Neural crest cell (in vitro differentiated cells): ENCODE results near the gene CXCL11. TPM values are rescaled to one million over a fixed set of nuclear protein-coding genes. Genes with fewer than 3 reads are reported as not detected.
"Not testable (repeated sequence)": the region's sequence is repeated elsewhere in the genome, so short reads cannot be mapped to it uniquely, and the experiment has no call there.

ENCODE experiments used
- DNase-seq: peaks from one replicate; pipeline ENCODE4 v3.0.0; 2021; ENCODE audit warnings: low read depth, mixed read lengths, low spot score
- H3K27ac Mint-ChIP-seq: one replicate; pipeline ENCODE4 v1.8.0; 2021; ENCODE audit warnings: mild to moderate bottlenecking, mixed read lengths; ENCODE audit not compliant: unreplicated experiment
- H3K27me3 Mint-ChIP-seq: 2 replicates; pipeline ENCODE4 v1.8.0; 2021; ENCODE audit warnings: low read depth, mild to moderate bottlenecking, mixed read lengths
- H3K36me3 Mint-ChIP-seq: 2 replicates; pipeline ENCODE4 v1.8.0; 2021; ENCODE audit warnings: low read depth, mild to moderate bottlenecking, mixed read lengths
- H3K4me1 Mint-ChIP-seq: 2 replicates; pipeline ENCODE4 v1.8.0; 2021; ENCODE audit warnings: mixed read lengths
- H3K4me3 Mint-ChIP-seq: one replicate; pipeline ENCODE4 v1.8.0; 2021; ENCODE audit warnings: mild to moderate bottlenecking, mixed read lengths
- H3K9me3 Mint-ChIP-seq: 2 replicates; pipeline ENCODE4 v1.8.0; 2021; ENCODE audit warnings: mixed read lengths
- total RNA-seq: library from RNA; stranded (reverse); gene quantifications from 2 replicates; pipeline ENCODE4 v1.2.1, GENCODE V29; 2021
- TF ChIP-seq, protein P1 (sequence below): fragments of 200-600 bp; sonication (generic); conservative IDR thresholded peaks from 2 replicates; pipeline ENCODE4 v1.5.0; 2021; ENCODE audit warnings: antibody characterized with exemption, mild to moderate bottlenecking

Gene CXCL11
- total RNA-seq, 1 donor from 2014 or later, result not detected

GRCh38 chr4:76055421-76055820, 19.6 kb upstream of the CXCL11 start:
- H3K4me1 Mint-ChIP-seq, result peaks cover 15% of the 10 kb centered on the region
- no peaks in the 10 kb centered on the region for H3K27me3 Mint-ChIP-seq
- TF ChIP-seq, protein P1, sequence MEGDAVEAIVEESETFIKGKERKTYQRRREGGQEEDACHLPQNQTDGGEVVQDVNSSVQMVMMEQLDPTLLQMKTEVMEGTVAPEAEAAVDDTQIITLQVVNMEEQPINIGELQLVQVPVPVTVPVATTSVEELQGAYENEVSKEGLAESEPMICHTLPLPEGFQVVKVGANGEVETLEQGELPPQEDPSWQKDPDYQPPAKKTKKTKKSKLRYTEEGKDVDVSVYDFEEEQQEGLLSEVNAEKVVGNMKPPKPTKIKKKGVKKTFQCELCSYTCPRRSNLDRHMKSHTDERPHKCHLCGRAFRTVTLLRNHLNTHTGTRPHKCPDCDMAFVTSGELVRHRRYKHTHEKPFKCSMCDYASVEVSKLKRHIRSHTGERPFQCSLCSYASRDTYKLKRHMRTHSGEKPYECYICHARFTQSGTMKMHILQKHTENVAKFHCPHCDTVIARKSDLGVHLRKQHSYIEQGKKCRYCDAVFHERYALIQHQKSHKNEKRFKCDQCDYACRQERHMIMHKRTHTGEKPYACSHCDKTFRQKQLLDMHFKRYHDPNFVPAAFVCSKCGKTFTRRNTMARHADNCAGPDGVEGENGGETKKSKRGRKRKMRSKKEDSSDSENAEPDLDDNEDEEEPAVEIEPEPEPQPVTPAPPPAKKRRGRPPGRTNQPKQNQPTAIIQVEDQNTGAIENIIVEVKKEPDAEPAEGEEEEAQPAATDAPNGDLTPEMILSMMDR, result no peak
- no peaks in the 10 kb centered on the region for H3K9me3 Mint-ChIP-seq
- no peak for DNase-seq
- no peak overlapping the region for H3K4me3 Mint-ChIP-seq
- H3K36me3 Mint-ChIP-seq, result no peaks in the 10 kb centered on the region
- H3K27ac Mint-ChIP-seq, result no peak overlapping the region

GRCh38 chr4:76055016-76055415, 19.1 kb upstream of the CXCL11 start:
- H3K27me3 Mint-ChIP-seq, result no peaks in the 10 kb centered on the region
- TF ChIP-seq, protein P1, result no peak
- peaks cover 15% of the 10 kb centered on the region for H3K4me1 Mint-ChIP-seq
- no peaks in the 10 kb centered on the region for H3K36me3 Mint-ChIP-seq
- H3K27ac Mint-ChIP-seq, result no peak overlapping the region
- no peaks in the 10 kb centered on the region for H3K9me3 Mint-ChIP-seq
- DNase-seq, result no peak
- no peak overlapping the region for H3K4me3 Mint-ChIP-seq

- Mint-ChIP-seq H3K4me1 (peaks cover 15% of the 10 kb centered on the region), H3K9me3 (no peaks in the 10 kb centered on the region), H3K27me3 (no peaks in the 10 kb centered on the region), H3K4me3 (no peak overlapping the region), H3K36me3 (no peaks in the 10 kb centered on the region), H3K27ac (no peak overlapping the region)
- TF ChIP-seq, protein P1, result no peak
- DNase-seq, result no peak
Measured at GRCh38 chr4:76053730-76054129, 17.9 kb upstream of the CXCL11 start.

DNA sequence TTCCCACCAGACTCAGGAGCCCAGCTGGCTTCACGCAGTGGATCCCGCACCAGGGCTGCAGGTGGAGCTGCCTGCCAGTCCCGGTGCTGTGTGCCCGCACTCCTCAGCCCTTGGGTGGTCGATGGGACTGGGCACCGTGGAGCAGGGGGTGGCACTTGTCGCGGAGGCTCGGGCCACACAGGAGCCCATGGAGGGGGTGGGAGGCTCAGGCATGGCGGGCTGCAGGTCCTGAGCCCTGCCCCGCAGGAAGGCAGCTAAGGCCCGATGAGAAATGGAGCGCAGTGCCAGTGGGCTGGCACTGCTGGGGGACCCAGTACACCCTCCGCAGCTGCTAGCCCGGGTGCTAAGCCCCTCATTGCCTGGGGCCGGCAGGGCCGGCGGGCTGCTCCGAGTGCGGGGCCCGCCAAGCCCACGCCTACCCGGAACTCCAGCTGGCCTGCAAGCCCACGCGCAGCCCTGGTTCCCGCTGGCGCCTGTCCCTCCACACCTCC, 14.7 kb upstream of the CXCL11 start:
- not testable (repeated sequence) for H3K27ac Mint-ChIP-seq, H3K9me3 Mint-ChIP-seq, H3K27me3 Mint-ChIP-seq, H3K36me3 Mint-ChIP-seq, H3K4me3 Mint-ChIP-seq, DNase-seq
- peaks cover 13% of the 10 kb centered on the region for H3K4me1 Mint-ChIP-seq

DNA sequence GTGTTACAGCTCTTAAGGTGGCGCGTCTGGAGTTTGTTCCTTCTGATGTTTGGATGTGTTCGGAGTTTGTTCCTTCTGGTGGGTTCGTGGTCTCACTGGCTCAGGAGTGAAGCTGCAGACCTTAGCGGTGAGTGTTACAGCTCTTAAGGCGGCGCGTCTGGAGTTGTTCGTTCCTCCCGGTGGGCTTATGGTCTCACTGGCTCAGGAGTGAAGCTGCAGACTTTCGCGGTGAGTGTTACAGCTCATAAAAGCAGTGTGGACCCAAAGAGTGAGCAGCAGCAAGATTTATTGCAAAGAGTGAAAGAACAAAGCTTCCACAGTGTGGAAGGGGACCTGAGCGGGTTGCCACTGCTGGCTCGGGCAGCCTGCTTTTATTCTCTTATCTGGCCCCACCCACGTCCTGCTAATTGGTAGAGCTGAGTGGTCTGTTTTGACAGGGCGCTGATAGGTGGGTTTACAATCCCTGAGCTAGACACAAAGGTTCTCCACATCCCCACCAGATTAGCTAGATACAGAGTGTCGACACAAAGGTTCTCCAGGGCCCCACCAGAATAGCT, 14.1 kb upstream of the CXCL11 start:
- DNase-seq, H3K36me3 Mint-ChIP-seq, H3K4me3 Mint-ChIP-seq, H3K27me3 Mint-ChIP-seq, H3K27ac Mint-ChIP-seq, H3K4me1 Mint-ChIP-seq, H3K9me3 Mint-ChIP-seq: not testable (repeated sequence)

DNA sequence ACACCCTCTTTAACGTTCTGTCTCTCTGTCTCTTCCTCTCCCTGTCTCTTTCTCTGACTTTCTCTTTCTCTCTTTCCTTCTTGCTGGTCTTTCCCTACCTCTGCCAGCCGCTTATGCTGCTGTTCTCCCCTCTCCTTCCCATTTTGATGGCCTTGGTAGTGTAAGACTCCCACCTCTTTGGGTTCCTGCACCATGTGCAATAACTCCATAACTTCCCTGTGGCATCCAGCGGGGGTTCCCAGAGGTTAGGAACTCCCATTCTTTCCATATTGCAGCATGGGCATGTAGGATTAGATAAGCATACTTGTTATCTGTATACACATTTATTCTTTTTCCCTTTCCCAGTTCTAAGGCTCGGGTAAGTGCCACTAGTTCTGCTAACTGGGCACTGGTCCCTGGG, 8.8 kb upstream of the CXCL11 start:
- H3K9me3 Mint-ChIP-seq, result not testable (repeated sequence)
- peak overlapping the region; percentile 20 for H3K27ac Mint-ChIP-seq

DNA sequence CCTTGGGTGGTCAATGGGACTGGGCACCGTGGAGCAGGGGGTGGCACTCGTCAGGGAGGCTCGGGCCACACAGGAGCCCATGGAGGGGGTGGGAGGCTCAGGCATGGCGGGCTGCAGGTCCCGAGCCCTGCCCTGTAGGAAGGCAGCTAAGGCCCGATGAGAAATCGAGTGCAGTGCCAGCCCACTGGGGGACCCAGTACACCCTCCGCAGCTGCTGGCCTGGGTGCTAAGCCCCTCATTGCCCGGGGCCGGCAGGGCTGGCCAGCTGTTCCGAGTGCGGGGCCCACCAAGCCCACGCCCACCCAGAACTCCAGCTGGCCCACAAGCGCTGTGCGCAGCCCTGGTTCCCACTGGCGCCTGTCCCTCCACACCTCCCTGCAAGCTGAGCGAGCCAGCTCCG, 7.4 kb upstream of the CXCL11 start:
- not testable (repeated sequence) for H3K27me3 Mint-ChIP-seq, H3K36me3 Mint-ChIP-seq, DNase-seq, H3K9me3 Mint-ChIP-seq, H3K4me1 Mint-ChIP-seq, H3K27ac Mint-ChIP-seq, H3K4me3 Mint-ChIP-seq

More for the DNA sequence above, 8.8 kb upstream of the CXCL11 start:
- not testable (repeated sequence) for DNase-seq, H3K4me1 Mint-ChIP-seq, H3K36me3 Mint-ChIP-seq, H3K27me3 Mint-ChIP-seq, H3K4me3 Mint-ChIP-seq

DNA sequence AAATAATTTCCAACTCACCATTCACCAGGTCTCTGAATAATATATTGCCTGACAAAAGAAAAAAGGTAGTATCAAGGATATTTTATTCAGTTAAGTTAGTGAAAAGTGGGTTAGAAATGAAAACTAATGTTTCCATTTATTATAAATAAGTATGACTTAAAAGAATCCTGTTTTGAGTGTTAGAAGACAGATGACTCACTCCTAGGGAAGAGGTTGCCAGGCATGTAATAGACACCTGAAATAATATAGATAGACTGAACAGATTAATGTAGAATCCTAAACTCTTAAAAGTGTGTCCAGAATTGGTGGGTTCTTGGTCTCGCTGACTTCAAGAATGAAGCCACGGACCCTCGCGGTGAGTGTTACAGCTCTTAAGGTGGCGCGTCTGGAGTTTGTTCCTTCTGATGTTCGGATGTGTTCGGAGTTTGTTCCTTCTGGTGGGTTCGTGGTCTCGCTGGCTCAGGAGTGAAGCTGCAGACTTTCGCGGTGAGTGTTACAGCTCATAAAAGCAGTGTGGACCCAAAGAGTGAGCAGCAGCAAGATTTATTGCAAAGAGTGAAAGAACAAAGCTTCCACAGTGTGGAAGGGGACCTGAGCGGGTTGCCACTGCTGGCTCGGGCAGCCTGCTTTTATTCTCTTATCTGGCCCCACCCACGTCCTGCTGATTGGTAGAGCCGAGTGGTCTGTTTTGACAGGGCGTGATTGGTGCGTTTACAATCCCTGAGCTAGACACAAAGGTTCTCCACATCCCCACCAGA, 6.5 kb upstream of the CXCL11 start:
- DNase-seq, H3K4me3 Mint-ChIP-seq, H3K4me1 Mint-ChIP-seq, H3K36me3 Mint-ChIP-seq, H3K9me3 Mint-ChIP-seq, H3K27me3 Mint-ChIP-seq: not testable (repeated sequence)
- peak overlapping the region; percentile 64 for H3K27ac Mint-ChIP-seq
